ENCODE data around the gene RPS26.

The RPS26 gene

DNA sequence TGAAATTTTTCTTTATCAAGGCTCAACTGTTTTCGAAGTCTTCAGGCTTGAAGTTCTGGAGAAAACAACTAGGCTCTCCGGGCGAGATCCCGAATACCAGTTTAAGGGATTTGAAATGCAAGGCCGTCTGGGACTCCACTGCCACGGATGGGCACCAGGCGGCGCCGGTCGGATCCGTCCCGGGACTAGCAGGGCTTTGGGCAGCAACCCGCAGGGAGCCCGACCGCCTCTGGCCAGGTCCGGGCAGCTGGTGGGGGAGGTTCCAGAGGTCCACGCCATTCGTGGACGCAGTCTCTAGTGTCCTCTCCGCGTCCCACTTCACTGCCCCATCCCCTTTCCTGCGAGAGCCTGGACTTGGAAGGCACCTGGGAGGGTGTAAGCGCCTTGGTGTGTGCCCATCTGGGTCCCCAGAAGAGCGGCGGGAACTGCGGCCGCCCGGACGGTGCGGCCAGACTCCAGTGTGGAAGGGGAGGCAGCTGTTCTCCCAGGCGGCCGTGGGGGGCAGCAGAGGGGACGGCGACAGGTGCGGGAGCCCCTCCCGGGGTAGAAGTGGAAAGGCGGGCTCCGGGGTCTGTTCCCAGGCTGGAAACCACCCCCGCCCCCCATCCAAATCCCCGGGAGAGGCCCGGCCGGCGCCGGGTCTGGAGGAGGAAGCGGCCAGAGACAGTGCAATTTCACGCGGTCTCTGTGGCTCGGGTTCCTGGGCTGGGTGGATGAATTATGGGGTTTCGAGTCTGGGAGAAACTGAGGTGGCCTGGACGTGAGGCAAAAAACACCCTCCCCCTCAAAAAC lies 37.4 kb downstream of the RPS26 start:
- DNase-seq, result peak; percentile 81 to 90

DNA sequence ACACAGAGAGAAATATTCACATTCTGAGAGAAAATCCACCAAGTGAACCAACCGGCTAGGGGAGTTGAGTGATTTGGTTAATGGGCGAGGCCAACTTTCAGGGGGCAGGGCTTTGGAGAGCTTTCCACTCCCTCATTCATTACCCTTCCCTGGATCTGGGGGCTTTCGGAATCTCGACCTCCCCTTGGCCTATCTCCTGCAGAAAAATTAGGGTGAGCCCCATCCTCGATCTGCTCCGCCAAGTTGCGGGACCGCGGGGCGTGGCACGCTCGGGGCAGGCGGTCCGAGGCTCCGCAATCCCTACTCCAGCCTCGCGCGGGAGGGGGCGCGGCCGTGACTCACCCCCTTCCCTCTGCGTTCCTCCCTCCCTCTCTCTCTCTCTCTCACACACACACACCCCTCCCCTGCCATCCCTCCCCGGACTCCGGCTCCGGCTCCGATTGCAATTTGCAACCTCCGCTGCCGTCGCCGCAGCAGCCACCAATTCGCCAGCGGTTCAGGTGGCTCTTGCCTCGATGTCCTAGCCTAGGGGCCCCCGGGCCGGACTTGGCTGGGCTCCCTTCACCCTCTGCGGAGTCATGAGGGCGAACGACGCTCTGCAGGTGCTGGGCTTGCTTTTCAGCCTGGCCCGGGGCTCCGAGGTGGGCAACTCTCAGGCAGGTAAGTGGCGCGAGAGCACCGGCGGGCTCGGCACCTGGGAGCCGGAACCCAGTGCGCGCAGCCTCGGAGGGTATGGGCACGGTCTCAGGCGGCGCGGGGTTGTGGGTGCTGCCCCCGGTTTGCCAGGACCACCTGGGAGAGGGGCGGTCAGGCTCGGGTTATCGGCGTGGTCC lies 38.2 kb downstream of the RPS26 start, which contains the start of gene ERBB3:
Gene ERBB3 (plus strand): TSS at position 443 of the 833 bp plus-strand sequence. CDS start 136 bp downstream, at position 579.
- peak; percentile 79 to 90 for DNase-seq

DNA sequence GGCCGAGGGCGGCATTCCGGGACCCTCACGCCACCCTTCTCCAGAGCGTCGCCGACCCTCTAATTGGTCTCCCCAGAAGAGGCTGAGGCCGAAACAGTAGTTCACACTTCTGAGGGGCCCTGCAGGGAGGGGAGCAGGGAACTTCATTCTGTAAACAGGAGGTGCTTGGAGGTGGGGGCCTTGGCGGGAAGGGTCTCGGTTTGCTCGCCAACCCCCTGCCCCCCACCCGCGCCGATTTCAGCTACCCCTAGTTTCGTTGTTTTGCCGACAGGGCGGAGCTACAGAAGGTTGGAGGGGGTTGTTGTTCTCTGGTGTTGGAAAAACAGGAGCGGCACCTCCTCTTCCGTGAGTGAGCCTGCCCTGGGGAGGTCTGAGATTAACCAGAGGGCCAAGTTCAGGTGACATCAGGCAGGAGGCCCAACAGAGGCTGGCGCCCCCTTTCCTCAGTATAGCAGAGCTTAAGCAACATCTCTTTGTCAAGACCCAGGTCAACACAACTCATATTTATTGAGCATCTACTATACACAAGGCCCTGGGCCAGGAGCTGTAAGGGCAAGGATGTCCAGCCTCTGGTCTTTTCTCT lies 38.9 kb downstream of the RPS26 start:
- peak; percentile 18 to 55 for DNase-seq

DNA sequence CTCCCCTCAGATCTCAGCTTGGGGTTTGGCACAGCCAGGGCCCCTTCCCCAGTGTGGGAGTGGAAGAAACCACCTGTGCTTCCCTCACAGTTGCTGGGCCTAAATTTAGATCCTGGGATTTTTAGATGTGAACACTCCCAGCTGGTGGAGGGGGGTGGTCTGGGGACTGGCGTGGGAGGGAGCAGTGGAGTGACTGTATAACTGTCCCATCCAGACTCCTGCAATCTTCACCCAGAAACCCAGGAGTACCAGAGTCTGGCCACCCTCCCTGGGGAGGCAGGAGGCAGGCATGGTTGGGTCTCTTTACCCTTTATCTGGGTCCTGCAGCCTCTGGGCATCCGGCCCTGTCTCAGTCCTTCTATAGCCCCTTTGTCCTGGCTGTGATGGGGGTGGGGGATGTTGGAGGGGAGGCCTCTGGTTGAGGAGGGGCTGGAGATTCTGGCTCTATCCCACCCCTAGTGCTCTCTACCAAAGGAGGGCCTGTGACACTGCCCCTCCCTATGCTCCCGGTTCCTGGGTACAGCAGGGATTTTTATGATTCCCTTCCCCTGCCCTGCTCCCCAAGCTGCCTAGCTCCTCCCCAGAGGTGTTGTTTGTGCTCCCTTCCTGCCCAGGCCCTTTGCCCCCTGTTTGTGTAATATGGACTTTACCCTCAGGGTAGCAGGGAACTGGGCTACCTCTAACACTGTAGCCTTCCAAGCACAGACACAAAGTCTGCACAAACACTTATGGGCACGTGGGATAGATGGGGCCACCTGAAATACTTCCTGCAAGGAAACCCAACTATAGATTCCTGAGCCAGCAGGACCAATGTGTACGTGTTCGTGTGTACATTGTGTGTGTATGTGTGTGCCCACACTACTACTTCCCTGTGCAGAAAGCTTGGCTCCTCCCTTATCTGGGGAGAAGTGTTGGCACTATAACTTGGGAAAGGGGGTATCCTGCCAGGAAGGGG lies 40.0 kb downstream of the RPS26 start:
- peak in 1 of 2 experiments; percentile 33 for DNase-seq

DNA sequence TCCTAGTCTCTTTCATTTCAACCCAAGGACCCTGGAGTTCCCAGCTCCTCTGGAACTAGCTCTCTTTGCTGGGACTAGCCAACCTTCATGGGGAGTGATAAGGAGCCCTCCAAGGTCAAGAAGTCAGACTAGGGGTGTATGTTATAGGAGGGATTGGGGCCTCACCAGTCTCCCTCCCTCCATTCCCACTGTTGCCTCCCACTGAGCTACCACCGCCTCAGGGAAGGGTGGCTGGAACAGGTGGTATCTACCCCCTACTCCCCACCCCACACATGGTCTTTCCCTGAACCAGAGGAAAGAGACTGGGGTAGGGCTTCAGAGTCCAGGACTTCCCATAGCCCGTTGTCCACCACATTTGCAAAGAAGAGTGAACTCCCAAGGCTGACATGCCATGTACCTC lies 40.7 kb downstream of the RPS26 start:
- no peak for DNase-seq

DNA sequence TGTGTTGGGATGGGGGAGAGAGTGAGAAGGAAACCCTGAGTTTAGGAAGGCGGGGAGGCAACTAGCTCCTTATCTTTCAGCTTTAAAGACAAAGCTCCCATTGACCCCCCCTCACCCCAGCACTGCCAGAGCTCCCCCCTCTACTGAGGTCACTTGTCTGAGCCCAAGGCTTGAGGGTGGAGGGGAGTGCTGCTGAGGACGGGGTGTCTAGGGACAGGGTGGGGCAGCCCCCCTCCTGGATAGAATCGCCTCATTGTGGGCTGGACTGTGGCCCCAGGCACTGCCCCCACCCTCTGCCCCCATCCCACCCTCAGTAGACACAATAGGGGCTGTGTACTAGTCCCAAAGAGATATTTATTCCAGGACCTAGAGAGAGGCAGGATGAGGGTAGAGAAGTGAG lies 41.2 kb downstream of the RPS26 start:
- no peak for DNase-seq

DNA sequence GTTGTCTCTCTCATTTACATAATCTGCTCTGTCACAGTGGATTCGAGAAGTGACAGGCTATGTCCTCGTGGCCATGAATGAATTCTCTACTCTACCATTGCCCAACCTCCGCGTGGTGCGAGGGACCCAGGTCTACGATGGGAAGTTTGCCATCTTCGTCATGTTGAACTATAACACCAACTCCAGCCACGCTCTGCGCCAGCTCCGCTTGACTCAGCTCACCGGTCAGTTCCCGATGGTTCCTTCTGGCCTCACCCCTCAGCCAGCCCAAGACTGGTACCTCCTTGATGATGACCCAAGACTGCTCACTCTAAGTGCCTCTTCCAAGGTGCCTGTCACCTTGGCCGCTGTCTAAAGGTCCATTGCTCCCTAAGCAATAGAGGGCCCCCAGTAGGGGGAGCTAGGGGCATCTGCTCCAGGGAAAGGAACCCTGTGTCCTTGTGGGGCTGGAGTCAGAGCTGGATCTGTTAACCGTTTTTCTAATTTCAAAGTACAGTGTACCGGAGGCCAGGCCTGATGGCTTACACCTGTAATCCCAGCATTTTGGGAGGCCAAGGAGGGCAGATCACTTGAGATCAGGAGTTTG lies 43.3 kb downstream of the RPS26 start:
- peak; percentile 6 to 37 for DNase-seq

DNA sequence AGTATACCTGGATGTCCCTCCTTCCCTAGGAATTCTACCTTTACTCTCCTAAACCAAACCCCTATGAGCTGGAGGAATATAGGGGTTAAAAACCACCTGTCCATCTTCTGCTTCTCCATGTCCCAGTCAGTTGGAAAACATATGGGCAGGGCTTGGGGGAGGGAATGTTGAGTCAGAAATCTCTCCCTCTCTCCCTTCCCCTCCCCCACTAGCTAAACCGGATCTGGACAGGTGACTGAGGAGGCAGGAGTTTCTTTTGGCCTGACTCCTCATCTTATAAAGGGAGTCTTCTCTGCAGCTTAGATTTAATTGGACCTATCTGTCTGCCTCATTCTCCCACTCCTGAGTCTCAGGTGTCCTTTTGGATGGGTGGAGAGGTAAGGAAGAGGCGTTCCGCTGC lies 44.4 kb downstream of the RPS26 start:
- no peak for DNase-seq

DNA sequence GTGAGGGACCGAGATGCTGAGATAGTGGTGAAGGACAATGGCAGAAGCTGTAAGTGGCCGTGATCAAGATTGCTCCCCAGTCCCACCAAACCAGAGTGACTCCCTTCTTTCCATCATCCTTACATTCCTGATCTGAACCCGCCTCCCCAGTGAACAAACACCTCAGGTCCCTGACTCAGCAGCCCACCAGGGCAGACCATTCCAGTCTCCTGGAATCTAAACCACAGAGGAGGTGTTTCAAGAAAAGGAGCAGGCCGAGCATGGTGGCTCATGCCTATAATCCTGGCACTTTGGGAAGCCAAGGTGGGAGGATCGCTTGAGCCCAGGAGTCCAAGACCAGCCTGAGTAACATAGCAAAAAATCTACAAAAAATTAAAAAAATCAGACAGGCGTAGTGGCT lies 44.9 kb downstream of the RPS26 start:
- DNase-seq, result no peak

DNA sequence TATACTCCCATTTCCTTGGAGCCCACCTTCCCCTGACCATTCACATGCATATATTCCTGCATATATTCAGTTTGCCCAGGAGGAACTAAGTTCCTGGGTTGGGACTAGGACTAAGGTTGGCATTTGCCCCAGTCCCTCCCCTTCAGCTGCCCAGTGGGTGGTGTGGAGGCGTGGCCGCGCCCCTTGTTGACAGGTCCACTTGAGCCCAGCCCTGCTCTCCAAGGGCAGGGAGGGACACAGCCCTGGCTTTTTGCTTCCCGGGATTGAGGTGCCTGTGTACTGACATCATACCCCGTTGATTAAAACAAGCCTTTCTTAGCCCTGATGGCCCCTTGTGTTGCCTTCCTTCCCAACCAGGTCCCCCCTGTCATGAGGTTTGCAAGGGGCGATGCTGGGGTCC lies 45.5 kb downstream of the RPS26 start:
- no peak for DNase-seq
